Fibroblast of skin of right biceps (primary cell): ENCODE data around the gene ABL2.
A peak's percentile ranks its signal among the peaks of the same experiment; 100 is the strongest.

Experiments used
- DNase-seq: peaks from one replicate; pipeline ENCODE4 v3.0.0-alpha.2; 2013

Gene ABL2

GRCh38 chr1:179090923-179091322, 138.6 kb downstream of the ABL2 start:
- no peak for DNase-seq

GRCh38 chr1:179090522-179090921, 139.0 kb downstream of the ABL2 start:
- no peak for DNase-seq

GRCh38 chr1:179089827-179090482, 139.5 kb downstream of the ABL2 start:
- DNase-seq, result no peak

GRCh38 chr1:179087665-179088064, 141.8 kb downstream of the ABL2 start:
- DNase-seq, result peak; percentile 18

GRCh38 chr1:179083533-179083932, 145.9 kb downstream of the ABL2 start:
- no peak for DNase-seq

DNA sequence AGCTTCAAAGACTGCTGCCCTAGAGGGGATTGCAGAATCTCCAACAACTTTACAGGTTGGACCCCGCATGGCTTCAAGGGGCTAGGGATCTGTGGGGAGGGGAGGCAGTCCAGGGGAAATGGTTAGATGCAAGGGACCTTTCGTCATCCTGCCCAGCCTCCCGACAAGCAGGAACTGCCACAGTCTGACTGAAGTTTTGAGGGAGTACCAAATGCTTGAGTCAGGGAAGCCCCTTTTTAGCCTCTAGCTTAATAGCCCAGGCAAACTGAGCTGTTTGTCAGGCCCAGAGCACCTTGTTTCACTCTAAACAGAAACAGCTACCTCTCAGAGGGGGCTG, 146.5 kb downstream of the ABL2 start:
- DNase-seq, result peak; percentile 49

- peak; percentile 29 for DNase-seq
Observed at GRCh38 chr1:179082333-179082998, 147.0 kb downstream of the ABL2 start.

DNA sequence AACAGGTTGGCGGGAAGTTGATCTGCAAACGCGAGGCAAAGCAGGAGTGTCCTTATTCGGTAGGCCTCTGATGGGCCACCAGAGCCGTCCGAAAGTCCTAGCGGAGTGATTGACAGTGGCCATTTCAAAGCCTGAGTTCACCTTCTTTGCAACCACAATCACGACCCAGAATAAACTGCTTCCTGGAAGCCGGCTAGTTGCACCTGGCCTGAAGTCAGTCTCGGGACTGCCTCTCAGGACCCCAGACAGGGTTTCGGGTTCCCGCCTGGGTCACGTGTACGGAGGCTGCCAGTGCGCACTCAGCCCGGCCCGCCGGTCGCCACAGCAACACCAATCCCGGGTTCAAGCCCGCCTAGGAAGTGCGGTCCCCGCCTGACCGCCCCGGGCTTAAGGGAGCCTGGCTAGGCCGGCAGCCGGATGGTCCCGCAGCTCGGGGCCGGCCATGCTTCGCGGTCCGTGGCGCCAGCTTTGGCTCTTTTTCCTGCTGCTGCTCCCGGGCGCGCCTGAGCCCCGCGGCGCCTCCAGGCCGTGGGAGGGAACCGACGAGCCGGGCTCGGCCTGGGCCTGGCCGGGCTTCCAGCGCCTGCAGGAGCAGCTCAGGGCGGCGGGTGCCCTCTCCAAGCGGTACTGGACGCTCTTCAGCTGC, 147.7 kb downstream of the ABL2 start, which contains the start of gene TOR3A:
Gene TOR3A, plus strand, starts transcription at position 384 of the 646 bp plus-strand sequence. Its CDS starts 59 bp downstream, at position 443.
- DNase-seq, result peak; percentile 86

GRCh38 chr1:179080866-179081686, 148.4 kb downstream of the ABL2 start:
- DNase-seq, result no peak

DNA sequence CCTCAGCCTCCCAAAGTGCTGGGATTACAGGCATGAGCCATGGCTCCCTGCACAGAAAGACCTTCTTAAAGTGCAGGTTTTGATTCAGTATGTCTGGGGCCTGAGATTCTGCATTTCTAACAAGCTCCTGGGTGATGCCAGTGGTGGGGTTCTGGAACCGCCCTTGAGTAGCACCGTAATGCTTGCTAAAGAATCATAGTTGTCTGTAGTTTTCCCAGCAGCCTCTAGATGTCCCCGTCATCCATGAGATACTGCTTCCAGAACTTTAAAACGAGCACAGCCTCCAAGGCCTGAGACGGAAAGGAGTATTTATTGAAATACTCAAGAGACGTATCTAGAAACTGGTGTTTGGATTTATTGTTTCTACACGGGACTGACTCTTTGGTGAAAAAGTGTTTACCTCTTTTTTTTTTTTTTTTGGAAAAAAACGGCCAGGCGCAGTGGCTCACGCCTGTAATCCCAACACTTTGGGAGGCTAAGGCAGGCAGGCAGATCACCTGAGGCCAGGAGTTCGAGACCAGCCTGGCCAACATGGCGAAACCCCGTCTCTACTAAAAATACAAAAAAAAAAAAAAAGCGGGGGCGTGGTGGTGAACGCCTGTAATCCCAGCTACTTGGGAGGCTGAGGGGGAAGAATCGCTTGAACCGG, 150.2 kb downstream of the ABL2 start:
- DNase-seq, result peak; percentile 74

DNA sequence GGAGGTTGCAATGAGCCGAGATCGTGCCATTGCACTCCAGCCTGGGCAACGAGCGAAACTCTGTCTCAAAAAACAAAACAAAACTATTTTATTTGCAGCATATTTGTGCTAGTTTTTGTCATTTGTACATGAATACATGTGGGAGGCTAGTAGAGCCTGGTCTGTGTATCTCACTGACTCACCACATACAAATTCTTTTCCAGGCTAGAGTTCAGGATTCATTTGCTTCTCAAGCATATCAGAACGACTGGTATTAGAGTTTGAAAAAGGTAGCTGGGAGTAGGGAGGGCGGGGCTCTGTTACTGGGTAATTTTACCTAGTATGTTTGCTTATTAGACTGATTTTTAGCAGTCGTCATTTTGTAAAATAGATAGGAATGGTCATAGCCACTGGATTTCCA, 152.1 kb downstream of the ABL2 start:
- DNase-seq, result peak; percentile 45

DNA sequence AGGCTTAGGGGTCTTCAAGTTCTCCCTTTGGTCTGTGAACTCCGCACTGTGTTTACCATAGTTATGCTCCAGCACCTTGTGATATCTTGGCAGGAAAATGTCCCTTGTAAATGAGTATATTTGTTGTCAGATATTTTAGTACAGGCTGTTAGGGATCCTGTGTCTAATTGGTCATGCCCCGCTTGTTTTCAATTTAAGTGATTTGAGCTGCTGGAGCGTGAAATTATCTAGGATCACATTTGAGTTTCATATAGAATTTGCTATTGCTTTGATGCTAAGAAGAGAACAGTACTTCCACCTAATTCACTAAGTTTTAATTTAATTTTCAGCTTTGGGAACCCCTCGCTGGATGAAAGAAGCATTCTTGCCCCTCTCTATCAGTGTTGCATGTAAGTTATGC, 163.0 kb downstream of the ABL2 start:
- DNase-seq, result no peak

- no peak for DNase-seq
Observed at GRCh38 chr1:179061360-179062282, 167.9 kb downstream of the ABL2 start.

DNA sequence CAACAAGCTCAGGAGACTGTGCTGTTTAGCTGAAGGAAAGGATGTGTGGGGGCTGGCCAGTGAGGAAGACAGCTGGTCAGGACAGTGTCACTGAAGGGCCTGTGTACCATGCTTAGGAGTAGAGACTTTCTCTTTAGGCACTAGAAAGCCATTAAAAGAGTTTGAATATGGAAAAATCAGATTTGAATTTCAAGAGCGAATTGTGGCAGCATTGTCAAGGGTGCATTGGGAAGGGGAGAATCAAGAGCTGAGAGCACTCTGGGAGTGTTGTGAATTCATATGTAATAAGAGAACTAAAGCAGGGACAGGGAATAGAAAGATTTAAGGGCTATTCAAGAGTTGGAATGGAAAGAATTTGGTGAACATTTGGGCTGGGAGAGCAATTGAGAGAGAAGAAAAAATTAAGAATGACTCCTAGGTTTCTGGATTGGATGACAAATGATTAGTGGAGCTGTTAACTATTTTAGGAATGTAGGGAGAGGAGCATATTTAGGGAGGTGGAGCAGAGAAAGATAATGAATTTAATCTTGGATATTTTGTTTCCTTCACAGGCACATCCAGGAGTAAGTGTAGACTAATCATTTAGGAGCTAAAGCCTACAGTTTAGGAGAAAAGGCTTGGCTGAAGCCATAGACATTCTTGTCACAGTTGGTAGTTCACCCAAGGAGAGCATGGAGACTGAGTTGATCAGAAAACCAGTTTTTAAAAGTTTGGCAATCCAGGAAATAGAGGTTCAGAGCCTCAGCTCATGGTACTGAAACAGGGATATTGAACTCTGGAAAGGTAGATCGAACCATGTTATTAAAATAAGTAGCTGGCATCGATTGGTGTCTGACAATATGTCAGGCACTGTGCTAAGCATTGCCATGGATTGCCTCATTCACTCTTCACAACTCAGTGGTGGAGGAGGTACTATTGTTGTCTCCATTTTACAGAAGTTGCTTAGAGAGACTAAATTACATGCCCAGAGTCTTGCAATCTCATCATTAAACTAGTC, 170.7 kb downstream of the ABL2 start:
- peak; percentile 89 for DNase-seq

GRCh38 chr1:179055937-179056336, 173.5 kb downstream of the ABL2 start:
- peak; percentile 66 for DNase-seq

- no peak for DNase-seq
Observed at GRCh38 chr1:179053486-179053885, 176.0 kb downstream of the ABL2 start.

DNA sequence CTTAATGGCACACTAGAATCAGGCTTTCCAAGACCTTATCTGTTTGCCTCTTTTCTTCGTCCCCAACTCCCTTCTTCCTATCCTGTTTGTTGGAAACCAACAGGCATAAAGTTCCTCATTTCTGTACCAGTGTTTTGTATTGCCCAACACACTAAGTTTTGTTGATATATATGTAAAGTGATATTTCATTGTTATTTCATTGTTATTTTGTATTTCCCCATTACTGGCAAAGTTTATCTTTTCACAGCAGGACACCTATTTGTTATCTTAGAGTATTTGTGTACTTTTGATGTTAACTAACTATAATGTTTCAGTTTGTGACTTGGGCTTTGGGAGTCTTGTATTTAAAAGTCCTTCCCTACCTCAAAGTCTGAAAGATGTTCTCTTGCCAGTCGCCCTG, 176.7 kb downstream of the ABL2 start:
- DNase-seq, result no peak
